ENCODE data around the gene KMT2C.

GRCh38 chr7:152442330-152442835 lies 6.6 kb upstream of the KMT2C start:
- TF ChIP-seq CTCF (IDR thresholded peaks at IDR 0.05) (no peak), POLR2A (IDR thresholded peaks at IDR 0.05) (no peak)

Data from Peyer's patch (tissue), 4 donors.